ENCODE data around the gene PP2D1. TPM values are rescaled to one million over a fixed set of nuclear protein-coding genes. Genes with fewer than 3 reads are reported as not detected.

The PP2D1 gene
- total and polyA plus RNA-seq, 9 of the 15 experiments (the other 6 are each of a cell fraction or from before 2014, with no cell fraction given): 0.07 to 0.10 TPM; not detected in 7

DNA sequence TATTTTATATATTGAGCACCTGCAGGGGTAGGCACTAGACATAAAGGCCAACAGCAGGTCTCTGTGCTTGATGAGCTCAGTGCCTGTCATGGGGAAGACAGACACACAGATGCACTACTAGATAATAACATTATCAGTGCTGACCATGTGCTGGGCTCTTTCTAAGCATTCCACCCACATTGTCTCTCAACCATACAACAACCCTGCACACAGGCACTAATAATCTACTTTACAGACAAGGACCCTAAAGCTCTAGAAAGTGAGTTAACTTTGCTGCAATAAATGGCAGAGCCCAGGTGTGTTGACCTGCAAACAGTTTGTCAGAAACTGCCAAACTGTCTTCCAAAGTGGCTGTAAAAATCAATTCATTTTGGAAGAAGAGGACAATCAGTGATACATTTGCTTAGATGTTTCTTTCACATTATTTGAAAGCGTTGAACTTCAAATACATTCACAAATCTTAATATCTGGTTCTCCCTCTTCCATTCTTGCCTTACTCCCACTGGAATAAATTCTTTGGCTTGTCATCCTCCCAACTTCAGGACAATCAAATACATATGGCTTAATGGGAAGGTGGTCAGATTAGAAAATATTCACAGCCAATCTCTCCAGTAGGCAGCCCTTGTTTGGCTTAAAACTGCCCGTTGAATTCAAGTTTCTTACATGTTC, 11.0 kb upstream of the PP2D1 start (continued):
- TF ChIP-seq, protein P1, sequence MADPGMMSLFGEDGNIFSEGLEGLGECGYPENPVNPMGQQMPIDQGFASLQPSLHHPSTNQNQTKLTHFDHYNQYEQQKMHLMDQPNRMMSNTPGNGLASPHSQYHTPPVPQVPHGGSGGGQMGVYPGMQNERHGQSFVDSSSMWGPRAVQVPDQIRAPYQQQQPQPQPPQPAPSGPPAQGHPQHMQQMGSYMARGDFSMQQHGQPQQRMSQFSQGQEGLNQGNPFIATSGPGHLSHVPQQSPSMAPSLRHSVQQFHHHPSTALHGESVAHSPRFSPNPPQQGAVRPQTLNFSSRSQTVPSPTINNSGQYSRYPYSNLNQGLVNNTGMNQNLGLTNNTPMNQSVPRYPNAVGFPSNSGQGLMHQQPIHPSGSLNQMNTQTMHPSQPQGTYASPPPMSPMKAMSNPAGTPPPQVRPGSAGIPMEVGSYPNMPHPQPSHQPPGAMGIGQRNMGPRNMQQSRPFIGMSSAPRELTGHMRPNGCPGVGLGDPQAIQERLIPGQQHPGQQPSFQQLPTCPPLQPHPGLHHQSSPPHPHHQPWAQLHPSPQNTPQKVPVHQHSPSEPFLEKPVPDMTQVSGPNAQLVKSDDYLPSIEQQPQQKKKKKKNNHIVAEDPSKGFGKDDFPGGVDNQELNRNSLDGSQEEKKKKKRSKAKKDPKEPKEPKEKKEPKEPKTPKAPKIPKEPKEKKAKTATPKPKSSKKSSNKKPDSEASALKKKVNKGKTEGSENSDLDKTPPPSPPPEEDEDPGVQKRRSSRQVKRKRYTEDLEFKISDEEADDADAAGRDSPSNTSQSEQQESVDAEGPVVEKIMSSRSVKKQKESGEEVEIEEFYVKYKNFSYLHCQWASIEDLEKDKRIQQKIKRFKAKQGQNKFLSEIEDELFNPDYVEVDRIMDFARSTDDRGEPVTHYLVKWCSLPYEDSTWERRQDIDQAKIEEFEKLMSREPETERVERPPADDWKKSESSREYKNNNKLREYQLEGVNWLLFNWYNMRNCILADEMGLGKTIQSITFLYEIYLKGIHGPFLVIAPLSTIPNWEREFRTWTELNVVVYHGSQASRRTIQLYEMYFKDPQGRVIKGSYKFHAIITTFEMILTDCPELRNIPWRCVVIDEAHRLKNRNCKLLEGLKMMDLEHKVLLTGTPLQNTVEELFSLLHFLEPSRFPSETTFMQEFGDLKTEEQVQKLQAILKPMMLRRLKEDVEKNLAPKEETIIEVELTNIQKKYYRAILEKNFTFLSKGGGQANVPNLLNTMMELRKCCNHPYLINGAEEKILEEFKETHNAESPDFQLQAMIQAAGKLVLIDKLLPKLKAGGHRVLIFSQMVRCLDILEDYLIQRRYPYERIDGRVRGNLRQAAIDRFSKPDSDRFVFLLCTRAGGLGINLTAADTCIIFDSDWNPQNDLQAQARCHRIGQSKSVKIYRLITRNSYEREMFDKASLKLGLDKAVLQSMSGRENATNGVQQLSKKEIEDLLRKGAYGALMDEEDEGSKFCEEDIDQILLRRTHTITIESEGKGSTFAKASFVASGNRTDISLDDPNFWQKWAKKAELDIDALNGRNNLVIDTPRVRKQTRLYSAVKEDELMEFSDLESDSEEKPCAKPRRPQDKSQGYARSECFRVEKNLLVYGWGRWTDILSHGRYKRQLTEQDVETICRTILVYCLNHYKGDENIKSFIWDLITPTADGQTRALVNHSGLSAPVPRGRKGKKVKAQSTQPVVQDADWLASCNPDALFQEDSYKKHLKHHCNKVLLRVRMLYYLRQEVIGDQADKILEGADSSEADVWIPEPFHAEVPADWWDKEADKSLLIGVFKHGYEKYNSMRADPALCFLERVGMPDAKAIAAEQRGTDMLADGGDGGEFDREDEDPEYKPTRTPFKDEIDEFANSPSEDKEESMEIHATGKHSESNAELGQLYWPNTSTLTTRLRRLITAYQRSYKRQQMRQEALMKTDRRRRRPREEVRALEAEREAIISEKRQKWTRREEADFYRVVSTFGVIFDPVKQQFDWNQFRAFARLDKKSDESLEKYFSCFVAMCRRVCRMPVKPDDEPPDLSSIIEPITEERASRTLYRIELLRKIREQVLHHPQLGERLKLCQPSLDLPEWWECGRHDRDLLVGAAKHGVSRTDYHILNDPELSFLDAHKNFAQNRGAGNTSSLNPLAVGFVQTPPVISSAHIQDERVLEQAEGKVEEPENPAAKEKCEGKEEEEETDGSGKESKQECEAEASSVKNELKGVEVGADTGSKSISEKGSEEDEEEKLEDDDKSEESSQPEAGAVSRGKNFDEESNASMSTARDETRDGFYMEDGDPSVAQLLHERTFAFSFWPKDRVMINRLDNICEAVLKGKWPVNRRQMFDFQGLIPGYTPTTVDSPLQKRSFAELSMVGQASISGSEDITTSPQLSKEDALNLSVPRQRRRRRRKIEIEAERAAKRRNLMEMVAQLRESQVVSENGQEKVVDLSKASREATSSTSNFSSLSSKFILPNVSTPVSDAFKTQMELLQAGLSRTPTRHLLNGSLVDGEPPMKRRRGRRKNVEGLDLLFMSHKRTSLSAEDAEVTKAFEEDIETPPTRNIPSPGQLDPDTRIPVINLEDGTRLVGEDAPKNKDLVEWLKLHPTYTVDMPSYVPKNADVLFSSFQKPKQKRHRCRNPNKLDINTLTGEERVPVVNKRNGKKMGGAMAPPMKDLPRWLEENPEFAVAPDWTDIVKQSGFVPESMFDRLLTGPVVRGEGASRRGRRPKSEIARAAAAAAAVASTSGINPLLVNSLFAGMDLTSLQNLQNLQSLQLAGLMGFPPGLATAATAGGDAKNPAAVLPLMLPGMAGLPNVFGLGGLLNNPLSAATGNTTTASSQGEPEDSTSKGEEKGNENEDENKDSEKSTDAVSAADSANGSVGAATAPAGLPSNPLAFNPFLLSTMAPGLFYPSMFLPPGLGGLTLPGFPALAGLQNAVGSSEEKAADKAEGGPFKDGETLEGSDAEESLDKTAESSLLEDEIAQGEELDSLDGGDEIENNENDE (IDR thresholded peaks at IDR 0.05; ENCODE audit: low read depth, low read length): no peak
- TF ChIP-seq BCL6 (CRISPR knock-in tag; IDR thresholded peaks at IDR 0.05): peak; percentile 60; the same call in 1 of the 2 replicates
- TF ChIP-seq, protein P2, sequence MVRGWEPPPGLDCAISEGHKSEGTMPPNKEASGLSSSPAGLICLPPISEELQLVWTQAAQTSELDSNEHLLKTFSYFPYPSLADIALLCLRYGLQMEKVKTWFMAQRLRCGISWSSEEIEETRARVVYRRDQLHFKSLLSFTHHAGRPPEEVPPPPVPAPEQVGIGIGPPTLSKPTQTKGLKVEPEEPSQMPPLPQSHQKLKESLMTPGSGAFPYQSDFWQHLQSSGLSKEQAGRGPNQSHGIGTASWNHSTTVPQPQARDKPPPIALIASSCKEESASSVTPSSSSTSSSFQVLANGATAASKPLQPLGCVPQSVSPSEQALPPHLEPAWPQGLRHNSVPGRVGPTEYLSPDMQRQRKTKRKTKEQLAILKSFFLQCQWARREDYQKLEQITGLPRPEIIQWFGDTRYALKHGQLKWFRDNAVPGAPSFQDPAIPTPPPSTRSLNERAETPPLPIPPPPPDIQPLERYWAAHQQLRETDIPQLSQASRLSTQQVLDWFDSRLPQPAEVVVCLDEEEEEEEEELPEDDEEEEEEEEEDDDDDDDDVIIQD (CRISPR knock-in tag; IDR thresholded peaks at IDR 0.05): no peak
- TF ChIP-seq, protein P3, sequence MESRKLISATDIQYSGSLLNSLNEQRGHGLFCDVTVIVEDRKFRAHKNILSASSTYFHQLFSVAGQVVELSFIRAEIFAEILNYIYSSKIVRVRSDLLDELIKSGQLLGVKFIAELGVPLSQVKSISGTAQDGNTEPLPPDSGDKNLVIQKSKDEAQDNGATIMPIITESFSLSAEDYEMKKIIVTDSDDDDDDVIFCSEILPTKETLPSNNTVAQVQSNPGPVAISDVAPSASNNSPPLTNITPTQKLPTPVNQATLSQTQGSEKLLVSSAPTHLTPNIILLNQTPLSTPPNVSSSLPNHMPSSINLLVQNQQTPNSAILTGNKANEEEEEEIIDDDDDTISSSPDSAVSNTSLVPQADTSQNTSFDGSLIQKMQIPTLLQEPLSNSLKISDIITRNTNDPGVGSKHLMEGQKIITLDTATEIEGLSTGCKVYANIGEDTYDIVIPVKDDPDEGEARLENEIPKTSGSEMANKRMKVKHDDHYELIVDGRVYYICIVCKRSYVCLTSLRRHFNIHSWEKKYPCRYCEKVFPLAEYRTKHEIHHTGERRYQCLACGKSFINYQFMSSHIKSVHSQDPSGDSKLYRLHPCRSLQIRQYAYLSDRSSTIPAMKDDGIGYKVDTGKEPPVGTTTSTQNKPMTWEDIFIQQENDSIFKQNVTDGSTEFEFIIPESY (CRISPR knock-in tag; IDR thresholded peaks at IDR 0.05): 0 out of 2 replicates have a peak, but pooled peaks have one; percentile 26
- TF ChIP-seq RBM25 (IDR thresholded peaks at IDR 0.05; ENCODE audit: low read depth, low read length, severe bottlenecking): peak; percentile 63
- TF ChIP-seq KDM5B (IDR thresholded peaks at IDR 0.05; ENCODE audit: insufficient replicate concordance, low read depth, low read length): no peak
- TF ChIP-seq SMAD4 (CRISPR knock-in tag; conservative IDR thresholded peaks at IDR 0.05): peak; percentile 97
- TF ChIP-seq NCOA6 (IDR thresholded peaks at IDR 0.05): peak; percentile 59; the same call in 1 of the 2 replicates
- TF ChIP-seq, protein P4, sequence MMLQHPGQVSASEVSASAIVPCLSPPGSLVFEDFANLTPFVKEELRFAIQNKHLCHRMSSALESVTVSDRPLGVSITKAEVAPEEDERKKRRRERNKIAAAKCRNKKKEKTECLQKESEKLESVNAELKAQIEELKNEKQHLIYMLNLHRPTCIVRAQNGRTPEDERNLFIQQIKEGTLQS (IDR thresholded peaks at IDR 0.05): peak; percentile 95
- TF ChIP-seq, protein P4 (CRISPR knock-in tag; conservative IDR thresholded peaks at IDR 0.05): peak; percentile 86
- peak; percentile 99 for TF ChIP-seq SMARCB1 (IDR thresholded peaks at IDR 0.05; ENCODE audit: insufficient read length, low read depth)

Data from K562 (cell line).